ENCODE results near the gene ASTN2.

The ASTN2 gene

DNA sequence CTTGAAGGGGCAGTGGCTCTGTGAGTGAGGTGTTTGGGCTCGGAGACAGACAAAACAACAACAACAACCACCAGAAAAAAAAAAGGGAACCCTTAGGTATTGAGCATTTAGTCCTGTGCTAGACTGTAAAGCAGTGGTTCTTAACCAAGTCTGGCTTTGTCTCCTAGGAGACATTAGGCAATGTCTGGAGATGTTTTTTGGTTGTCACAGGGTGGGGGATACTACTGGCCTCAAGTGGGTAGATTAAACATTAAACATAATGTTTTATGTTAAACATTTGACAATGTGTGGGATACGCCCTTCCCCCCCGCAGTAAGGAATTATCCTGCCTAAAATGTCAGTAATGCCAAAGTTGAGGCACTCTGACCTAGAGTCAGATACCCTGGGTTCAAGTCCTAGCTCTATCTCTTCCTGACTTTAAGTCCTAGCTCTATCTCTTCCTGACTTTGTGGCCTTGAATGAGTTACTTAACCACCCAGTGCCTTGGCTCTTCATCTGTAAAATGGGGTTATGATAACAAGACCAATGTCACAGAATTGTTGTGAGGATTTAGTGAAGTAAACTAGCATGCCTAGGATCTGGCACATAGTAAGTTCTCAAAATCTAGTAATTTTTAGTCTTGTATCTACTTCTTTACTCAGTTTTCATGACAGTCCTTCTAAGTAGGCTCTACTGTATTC is 725.9 kb downstream of the ASTN2 start:
- no peak for DNase-seq

DNA sequence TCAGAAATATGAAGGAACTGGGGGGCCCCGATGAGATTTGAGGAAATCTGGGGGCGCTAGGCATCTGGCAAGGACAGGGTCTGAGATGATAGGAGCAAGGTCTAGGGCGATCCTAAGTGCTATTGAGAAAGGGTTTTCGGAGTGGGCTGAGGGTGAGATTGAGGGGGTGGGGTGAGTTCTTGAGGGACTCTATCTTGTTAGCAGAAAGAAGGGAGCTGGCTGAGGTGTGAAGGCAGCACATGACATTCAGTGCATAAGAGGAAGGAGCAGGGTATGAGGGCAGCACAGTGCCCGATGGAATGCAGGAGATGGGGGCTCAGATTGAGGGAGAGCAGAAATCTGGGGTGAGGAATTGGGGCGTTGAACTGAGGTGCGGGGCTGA is 727.1 kb downstream of the ASTN2 start:
- DNase-seq = no peak

DNA sequence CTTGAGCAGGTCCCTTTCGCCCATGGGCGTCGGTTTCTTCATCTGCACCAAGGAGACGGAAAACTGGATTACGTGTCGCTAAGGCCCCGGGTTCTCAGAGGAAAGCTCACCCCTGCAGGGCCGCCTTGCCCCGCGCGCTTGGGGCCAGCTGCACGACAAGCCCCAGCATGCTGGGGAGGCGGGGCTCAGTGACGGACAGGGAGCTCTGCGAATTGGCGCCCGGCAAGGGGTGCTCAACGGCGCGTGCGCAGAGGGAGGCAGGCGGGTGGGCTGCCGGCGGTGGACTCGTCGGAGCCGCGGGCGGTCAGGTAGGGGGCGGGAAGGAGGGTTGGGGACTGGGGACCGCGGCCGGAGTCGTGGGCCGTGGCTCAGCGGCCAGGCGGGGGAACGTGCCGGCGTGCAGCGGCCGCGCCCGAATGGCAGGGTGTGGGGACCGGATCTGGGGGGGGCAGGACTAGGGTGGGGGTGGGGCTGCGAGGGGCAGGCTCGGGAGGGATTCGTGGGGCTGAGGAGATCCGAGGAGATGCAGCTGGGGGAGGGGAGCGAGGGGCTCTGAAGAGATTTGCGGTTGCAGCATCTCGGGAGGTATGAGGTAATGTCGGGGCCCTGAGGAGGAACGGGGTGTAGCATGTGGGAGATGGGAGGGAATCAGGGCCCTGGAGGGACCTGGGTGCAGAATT is 727.6 kb downstream of the ASTN2 start, which contains the start of gene TRIM32:
Gene TRIM32 (plus strand): TSS at position 232 of the 680 bp plus-strand sequence. CDS start 10,438 bp downstream, outside the sequence.
- DNase-seq = peak; percentile 89

DNA sequence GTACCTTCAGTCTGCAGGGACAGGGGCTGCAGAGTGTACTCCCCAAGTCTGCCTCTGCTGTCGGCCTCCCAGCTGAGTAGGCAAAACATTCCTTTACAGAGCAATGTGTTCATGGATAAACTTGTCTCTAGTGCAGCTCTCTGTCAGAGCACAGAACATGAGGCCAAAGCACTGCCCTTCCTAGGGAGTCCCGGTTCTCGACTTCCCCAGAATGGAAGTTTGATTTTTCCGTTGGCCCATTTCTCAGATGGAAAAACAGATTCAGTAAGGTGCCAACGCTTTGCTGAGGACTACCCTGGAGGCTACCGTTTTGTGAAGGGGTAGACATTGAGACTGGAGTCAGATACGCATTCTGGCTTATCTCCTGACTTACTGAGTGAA is 728.2 kb downstream of the ASTN2 start:
- DNase-seq = no peak

DNA sequence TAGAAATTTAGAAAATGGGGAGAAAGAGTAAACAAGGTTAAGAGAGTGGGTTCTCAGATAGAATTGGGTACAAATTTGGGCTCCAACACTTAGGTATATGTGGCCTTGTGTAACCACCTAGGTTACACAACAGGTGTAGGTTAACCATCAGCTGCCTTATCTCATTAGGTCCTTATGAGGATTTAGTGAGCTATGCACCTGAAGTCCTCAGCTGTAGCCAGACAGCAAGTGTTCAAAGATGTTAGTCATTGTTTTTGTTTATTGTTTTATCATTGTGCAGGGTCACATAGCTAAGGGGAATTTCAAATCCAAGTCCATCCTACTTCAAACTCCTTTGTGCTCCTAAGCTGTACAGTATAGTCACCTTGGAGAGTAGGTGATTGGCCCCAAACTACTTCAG is 728.7 kb downstream of the ASTN2 start:
- DNase-seq = no peak

DNA sequence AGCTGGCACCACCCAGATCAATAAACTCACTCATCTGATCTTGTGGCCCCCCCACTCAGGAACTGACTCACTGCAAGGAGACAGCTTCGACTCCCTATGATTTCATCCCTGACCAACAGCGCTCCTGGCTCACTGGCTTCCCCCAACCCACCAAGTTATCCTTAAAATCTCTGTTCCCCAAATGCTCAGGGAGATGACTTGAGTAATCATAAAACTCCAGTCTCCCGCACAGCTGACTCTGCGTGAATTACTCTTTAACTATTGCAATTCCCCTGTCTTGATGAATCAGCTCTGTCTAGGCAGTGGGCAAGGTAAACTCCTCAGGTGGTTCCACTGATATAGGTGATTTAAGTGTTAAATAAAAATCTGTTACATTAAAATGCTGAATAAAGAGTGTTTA is 729.7 kb downstream of the ASTN2 start:
- no peak for DNase-seq

DNA sequence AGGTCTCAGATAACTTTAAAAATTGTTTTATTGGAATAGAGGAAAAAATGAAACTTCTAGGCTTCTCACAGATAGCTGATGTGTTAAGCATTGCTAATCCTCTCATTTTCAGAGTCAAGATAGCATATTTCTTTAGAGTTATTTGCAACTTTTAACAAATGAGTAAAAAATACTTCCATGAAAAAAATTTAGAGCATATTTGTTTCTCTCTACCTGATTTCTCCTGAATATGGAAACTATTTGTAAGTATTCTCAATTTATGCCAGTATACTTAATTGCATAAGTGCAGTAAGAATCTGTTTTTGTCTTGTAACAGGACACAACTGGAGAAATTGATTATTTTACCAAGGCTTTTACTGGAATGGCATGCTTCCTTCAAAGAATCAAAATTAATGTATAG is 731.3 kb downstream of the ASTN2 start:
- no peak for DNase-seq

DNA sequence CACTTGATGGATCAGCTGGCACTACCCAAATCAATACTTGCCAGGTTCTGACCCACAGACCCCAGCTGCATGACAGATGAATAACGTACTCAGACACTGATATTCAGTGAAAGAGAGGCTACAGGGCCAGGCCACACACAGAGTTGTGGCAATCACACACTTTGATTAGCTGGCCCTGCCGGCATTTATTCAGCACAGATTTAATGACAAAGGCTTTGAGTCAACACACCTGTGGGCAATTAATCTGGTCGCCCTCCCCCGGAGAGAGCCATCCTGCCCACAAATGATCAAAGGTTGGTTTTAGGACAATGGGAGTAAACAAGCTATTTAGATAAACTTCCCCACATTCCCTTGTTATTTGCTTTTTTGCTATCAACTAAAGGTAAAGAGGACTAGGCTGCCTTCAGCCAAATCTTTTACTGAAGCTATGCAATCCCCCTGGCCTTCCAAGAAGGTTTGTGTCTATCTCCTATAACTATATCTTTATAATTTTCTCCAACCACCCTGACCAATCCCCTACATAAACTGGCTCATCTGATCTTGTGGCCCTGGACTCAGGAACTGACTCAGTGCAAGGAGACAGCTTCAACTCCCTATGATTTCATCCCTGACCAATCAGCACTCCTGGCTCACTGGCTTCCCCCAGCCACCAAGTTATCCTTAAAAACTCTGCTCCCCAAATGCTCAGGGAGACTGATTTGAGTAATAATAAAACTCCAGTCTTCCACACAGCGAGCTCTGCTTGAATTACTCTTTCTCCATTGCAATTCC is 740.5 kb downstream of the ASTN2 start:
- DNase-seq = no peak

DNA sequence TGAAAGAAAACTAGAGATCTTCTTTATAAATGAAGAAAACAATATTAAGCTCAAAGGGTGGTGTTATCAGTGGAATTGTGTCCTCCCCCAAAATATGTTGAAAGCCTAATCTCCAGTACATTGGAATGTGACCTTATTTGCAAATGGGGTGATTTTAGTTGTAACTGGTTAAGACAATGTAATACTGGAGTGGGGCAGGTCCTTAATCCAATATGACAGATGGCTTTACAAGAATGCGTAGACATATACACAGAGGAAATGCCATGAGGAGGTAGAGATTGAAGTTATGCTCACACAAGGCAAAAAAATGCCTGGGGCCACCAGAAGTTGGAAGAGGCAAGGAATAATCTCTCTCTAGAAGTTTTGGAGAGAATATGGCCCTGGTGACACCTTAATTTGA is 741.5 kb downstream of the ASTN2 start:
- no peak for DNase-seq

DNA sequence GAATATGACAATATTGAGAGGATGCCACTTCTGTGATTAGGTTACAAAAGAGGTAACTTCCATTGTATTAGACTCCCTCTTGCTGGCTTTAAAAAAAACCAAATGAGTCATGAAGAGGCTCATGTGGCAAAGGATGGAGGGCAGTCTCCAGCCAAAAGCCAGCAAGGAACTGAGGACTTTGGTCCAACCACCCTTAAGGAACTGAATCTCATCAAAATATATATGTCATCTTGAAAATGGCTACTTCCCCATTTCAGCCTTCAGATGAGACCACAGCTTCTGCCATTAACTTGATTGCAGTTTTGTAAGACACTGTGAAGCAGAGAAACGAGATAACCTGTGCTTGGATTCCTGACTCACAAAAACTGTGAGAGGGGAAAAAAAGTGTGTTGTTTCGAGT is 743.3 kb downstream of the ASTN2 start:
- DNase-seq = no peak

DNA sequence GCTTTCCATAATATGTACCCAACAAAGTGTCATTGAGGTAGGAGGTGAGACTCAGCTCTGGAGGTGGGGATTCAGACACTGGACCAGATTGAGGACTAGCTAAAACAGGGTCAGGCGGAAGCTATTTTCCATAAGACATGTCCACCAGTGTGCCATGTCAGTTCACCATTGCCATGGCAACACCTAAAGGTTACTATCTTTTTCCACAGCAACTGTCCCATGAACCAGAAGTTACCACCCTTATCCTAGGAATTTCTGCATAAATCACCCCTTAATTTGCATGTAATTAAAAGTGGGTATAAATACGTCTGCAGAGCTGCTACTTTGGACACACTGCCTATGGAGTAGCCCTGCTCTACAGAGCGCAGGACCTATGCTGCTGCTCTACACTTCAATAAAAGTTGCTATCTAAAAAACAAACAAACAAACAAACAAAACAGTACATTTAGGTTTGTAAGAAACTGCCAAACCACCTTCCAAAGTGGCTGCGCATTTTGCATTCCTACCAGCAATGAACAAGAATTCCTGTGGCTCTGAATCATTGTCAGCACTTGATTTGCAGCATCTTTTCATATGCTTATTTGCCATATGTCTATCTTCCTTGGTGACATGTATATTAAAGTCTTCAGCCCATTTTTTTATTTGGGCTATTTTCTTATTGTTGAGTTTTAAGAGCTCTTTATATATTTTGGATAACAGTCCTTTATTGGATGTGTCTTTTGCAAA is 745.7 kb downstream of the ASTN2 start:
- DNase-seq = no peak

DNA sequence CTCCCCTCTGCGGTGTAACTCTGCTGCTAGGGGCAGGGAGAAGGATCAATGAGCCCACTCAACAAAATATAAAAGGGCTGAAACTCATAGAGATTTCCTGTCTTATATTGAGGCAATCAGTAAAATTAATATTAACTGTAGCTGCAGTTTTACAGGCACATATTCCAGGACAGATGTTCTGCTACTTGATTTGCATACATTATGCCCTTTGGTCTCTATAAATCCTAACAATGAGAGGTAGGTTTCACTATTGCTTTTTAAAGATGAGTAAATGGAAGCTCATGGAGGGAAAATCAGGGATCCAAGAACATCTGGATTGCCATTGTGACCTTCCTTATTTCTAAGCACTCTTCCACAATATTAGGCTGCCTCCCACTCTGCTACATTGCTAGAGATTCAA is 751.3 kb downstream of the ASTN2 start:
- DNase-seq = no peak

DNA sequence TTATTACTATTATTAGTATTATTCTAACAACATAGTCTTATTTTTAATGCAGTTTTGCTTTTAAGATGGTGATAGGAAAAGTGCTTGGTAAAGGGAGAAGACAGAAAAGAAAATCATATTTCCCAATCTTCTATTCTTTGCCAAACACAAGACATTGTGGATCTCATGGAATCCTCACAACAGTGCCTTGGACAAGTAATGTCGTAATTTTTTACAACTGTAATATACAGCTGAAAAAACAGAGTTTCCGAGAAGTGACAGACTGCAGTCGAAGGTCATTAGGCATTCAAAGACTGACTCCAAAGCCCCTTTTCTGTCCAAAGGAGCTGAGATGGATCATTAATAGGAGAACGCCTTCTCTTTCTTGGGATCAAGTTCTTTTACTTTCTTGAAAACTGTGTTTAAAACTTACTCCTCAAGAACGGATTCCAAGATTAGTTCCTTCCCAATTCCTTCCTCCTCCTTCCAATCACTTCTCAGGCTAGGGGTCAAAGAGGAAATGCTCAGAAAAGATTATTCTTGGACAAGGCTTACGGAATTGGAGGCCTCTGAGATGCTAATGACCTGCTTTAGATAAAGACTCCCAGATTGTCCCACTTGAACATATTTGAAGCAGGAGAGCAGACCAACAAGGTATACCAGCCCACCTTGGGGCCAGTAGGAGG is 752.1 kb downstream of the ASTN2 start:
- DNase-seq = no peak

DNA sequence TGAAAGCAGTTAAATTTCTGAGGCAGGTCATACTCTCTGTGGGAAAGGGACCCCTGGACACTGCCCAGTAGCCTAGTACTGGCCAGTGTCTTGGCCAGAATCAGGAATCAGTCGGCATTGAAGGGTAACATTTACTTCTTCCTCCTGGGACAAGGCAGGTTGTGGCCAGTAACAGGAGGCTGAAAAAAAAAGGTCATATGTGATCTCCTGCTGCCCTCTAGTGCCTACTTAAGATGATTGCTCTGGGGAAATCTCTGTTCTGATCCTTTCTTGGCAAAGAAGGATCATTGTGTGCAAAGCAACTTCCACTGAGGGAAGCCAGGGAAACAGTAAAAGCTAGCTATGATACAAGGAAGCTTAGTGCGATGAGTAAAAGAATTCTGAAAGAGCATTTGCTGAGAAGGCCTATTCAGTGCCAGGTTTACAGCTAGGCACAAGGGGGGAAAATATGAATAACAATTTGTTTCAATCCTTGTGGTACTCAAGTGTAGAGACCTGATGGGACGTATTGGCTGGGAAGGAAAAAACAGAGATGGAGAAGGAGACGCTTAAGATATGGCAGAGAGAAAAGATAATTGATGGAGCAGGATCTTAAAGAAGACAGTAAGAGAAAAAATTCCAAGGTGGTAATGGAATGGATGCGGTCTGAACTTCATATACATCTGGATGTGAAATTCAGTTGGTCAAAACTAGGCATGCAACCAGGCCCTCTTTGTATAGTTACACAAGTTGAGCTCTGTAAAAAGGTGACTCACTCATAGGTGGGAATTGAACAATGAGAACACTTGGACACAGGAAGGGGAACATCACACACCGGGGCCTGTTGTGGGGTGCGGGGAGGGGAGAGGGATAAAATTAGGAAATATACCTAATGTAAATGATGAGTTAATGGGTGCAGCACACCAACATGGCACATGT is 753.6 kb downstream of the ASTN2 start:
- peak; percentile 32 for DNase-seq

DNA sequence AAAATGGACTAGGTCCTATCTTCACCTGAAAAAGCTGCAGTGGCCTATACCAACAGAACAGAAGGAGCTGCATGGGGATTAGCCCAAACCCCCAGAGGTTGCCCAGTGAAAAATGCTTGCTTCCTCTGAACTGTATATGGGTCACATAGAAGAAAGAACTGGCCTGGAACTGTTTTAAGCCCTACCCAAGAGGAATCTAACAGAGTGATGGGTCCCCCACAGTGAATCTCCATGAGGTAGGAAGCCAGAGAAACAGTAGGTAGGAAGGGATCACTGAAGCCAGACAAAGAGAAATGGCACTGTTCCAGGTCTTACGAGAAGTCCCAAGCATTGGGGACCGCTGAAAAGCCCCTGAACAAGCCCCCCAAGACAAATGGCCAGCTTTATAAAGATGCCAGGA is 756.6 kb downstream of the ASTN2 start:
- DNase-seq = no peak

DNA sequence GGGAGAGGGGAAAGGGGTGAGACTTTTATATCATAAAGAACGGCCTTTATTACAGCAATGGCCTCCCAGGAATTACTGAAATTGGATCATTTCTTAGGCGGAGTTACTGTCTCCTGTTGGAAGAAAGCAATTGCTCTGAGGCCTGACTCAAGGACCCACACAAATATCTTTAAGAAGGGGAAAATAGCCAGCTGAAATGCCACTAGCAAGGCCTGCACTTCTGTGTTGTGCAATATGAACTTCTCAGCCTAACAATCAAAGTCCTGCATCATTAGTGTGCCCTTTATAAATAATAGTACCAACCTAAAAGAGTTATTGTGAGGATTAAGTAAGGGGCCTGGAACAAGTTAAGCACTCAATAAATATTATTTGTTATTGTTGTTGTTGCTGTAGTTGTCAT is 757.9 kb downstream of the ASTN2 start:
- no peak for DNase-seq

DNA sequence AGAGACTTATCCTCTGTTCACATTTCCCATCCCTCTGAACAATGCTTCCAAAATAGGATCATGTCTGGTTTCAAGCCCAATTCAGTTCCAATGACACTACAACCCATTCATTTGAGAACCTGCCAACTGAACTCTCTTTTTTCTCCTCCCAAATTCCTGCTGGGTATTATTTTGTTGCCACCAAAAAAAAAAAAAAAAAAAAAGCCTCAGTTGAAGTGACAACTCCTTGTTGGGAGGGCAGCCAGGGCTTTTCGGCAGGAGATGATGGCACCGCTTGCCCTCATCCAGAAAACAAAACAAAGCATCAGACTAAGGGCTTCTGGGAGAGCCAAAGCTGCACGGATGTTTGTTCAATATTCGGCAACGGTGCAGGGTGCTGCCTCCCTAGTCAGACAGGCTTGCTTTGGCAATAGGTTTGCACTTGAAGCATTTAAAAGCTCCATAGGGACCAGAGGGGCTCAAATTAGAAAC is 758.3 kb downstream of the ASTN2 start:
- no peak for DNase-seq

DNA sequence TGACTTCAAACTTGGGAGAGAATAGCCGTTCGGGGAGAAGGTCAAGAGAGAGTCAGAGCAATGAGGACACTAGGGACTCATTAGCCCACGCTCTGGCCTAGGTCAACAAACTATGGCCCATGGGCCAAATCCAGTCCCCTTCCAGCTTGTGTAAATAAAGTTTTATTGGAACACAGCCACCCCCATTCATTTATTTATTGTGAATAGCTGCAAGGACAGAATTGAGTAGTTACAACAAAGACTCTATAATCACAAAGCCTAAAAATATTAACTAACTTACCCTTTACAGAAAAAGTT is 760.9 kb downstream of the ASTN2 start:
- no peak for DNase-seq

DNA sequence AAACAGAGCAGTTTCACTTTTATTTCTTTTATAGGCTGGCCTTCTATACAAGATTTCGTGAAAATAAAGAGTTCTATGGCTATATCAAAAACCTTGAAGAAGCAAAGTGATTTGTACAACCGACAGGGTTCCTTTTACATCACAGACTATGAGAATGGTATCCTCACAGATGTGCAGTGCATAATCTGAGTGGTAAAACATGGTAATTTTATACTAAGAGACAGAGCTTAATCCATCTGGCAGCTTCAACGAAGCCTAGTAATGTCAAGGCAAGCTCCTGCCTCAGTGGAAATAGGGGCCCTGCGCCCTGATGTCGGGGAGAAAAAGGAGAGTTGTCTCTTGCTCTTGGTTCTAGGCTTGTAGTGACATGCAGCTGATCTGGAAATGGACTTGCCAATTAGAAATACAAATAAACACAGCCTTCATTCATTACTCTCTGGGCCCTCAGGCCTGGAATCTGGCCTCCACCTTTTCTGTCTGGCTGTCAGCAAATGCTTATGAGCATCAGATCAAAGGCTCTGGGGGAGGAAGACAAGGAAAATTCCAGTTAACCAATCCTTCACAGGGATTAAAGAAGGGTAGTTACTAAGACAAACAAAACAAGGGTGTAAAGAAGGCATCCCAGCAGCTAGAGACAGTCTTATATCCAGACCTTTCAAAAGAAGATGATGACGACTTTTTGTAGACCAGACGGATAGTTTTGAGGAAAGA is 761.4 kb downstream of the ASTN2 start:
- no peak for DNase-seq

DNA sequence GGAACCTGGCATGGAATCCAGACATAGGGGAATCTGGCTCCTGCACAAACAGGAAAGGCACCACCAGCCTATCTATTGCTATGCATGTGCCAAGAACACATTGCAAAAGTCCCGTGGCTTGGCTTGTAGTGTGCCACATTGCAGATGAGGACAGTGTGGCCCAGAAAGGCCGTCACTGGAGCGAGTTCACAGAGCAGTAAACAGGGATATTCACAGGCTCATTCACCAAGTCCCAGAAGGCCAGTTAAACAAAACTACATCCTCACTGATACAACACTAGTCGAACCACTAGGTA is 767.4 kb downstream of the ASTN2 start:
- no peak for DNase-seq

Measured in CD4-positive, alpha-beta T cell treated with Interleukin-4 for 4 hours (primary cell).